Fibroblast of skin of scalp (primary cell): Measurements from ENCODE around the gene OR2V1.
"Not testable (repeated sequence)": the region's sequence is repeated elsewhere in the genome, so short reads cannot be mapped to it uniquely, and the experiment has no call there.

Experiments
- DNase-seq: peaks from one replicate; pipeline ENCODE4 v3.0.0-alpha.2; 2013

OR2V1 gene

GRCh38 chr5:181127907-181128626 lies 2.9 kb downstream of the OR2V1 start:
- no peak for DNase-seq

GRCh38 chr5:181127456-181127855 lies 3.5 kb downstream of the OR2V1 start:
- DNase-seq = no peak

GRCh38 chr5:181126841-181127240 lies 4.1 kb downstream of the OR2V1 start:
- no peak for DNase-seq

GRCh38 chr5:181124526-181124925 lies 6.4 kb downstream of the OR2V1 start:
- DNase-seq = no peak

- no peak for DNase-seq
These were observed 9.1 kb downstream of the OR2V1 start for GRCh38 chr5:181121675-181122561.

DNA sequence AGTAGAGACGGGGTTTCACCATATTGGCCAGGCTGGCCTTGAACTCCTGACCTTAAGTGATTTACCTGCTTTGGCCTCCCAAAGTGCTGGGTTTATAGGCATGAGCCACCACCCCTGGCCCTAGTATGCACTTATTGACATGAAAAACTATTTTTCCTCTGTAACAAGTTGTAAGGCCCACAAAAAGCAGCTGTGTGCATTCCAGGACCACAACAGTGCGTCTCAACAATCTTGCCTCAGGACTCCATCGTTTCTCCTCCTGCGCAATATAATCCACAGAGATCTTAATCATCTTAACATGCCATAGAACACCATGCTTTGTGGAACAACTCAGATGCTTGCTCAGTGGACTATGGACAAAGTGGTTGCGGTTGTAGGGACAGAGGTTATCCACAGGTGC lies 10.2 kb downstream of the OR2V1 start:
- no peak for DNase-seq

- peak; percentile 13 for DNase-seq
These were observed 10.7 kb downstream of the OR2V1 start for GRCh38 chr5:181120306-181120705.

DNA sequence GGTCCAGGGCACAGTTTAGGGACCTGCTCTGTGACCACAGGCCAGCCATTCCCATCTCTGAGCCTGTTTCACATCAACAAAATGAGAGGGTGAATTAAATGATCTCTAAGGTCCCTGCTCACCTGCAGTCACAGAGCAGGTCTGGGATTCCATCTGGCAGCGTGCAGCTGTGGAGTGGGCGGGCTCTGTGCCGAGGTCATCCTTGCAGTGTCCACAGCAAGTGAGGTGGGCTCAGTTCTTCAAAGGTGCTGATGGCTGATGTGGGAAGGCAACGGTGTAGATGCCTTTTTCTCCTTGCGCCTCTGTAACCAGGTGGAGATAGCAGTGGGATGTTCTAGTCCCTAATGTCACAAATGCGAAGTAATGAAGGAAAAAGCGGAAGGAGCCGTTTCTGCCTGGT lies 11.9 kb downstream of the OR2V1 start:
- DNase-seq = no peak

DNA sequence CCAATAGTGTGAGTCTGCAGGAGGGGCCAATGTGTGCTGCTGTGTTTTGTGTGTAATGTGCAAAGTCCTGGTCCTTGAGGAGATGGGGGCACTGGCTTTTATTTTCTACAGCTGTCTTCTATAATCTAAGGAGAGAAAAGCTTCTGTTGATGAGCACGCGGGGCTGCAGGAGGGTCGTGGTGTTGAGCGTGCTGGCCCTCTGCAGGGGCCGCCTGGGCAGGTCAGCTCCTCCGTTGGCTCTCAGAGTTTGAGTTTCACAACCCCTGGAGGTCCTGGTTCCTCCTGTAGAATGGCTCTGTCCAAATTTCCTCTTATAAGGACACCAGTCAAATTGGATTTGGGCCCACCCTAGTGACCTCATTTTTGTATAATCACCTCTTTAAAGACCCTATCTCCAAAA lies 12.6 kb downstream of the OR2V1 start:
- DNase-seq = no peak

- peak; percentile 15 for DNase-seq
These were observed 15.9 kb downstream of the OR2V1 start for GRCh38 chr5:181114844-181115778.

DNA sequence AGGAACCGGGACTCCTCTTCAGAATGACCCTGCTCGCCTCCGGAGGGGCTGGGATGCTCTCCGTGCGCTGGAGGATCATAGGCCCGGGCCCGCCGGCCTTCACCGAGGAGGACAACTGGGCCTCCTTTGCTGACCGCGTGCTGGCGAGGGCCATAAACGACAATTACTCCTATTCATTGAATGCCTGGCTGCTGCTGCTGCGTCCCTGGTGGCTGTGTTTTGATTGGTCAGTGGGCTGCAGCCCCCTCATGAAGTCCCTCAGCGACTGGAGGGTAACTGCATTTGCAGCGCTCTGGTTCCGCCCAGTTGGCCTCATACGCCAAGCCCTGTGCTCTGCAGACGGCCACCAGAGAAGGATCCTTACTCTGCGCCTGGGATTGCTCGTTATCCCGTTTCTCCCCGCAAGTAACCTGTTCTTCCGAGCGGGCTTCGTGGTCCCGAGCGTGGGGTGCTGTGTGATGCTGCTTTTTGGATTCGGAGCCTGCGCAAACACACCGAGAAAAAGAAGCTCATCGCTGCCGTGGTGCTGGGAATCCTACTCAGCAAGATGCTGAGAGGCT lies 16.6 kb downstream of the OR2V1 start:
- DNase-seq = no peak

- DNase-seq = not testable (repeated sequence)
These were observed 17.4 kb downstream of the OR2V1 start for GRCh38 chr5:181113572-181113971.

- no peak for DNase-seq
These were observed 18.5 kb downstream of the OR2V1 start for GRCh38 chr5:181112476-181112875.

DNA sequence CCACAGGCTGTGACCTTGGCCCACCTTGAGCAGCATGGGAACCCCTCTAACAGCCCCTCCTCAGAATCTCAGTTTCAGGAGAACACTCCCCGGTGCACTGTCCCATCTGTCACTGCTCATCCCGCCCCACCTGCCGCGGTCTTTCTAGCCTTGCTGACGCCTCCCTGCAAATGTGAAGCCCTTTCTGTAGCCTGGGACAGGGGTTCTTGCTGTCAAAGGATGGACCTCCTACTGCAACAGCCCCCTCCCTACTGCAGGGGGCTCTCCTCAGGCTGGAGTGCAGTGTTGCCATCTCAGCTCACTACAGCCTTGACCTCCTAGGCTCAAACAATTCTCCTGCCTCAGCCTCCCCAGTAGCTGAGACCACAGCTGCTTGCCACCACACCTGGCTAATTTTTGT lies 20.0 kb downstream of the OR2V1 start:
- DNase-seq = no peak

- DNase-seq = no peak
These were observed 21.4 kb downstream of the OR2V1 start for GRCh38 chr5:181109489-181110013.

DNA sequence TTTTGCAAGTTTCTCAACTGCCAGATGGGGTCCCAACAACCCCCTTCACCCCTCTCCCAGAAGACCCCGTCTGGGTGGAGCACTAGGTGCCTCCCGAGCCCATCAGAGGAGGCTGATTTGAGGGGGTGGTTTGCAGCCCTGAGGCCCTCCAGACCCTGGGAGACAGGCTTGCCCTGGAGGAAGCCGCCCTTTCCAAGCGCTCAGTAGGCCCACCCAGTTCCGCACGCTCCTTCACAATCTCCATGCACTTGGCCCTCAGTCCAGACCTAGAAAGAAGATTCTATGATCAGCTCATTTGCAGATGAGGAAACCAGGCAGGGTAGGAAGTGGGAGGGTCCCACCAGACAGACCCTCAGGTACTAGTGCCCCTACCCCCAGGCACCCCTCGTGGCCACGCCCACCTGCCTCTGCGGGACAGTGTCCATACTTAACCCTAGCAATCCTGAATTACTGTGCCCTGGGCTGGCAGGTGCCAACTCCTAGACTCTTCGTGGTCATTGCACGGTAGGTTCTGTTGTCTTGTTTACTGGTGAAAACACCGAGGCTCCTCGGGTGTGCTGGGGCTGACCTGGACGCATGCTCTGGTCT lies 22.3 kb downstream of the OR2V1 start:
- DNase-seq = no peak

DNA sequence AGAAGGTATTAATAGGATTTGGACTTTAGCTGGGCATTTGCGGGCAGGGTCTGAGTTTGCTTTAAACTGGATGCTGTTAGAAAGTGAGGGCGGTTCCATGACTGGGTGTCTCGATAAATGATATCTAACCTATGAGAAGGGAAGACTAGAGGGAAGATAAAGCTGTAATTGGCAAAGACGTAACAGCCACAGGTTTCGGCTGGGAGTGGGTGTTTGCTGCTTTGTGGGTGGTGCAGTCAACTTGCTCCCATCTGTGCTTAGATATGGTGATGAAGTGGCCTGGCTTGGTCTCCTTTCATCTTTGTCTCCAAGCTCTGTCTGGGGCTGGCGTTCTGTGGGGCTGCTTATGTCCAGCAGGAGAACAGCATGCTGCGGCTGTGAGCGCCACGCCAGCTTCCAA lies 23.3 kb downstream of the OR2V1 start:
- DNase-seq = no peak

- DNase-seq = no peak
These were observed 25.5 kb downstream of the OR2V1 start for GRCh38 chr5:181105391-181106025.

GRCh38 chr5:181104606-181105390 lies 26.2 kb downstream of the OR2V1 start:
- not testable (repeated sequence) for DNase-seq

DNA sequence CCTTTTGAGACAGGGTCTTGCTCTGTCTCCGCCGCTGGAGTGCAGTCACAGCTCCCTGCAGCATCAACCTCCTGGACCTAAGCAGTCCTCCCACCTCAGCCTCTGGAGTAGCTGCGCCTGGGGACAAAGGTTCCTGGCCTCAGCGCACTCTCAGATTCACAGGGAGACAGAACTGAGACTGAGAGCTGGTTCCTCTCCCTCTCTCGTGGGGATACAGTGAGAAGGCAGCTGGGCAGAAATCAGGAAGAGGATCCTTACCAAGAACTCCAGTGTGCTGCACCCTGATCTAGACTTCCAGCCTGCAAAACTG lies 26.8 kb downstream of the OR2V1 start:
- DNase-seq = not testable (repeated sequence)
